HG02973 (cell line): ENCODE data around the gene VPS11.
A peak's percentile ranks its signal among the peaks of the same experiment; 100 is the strongest.
"Not testable (repeated sequence)": the region's sequence is repeated elsewhere in the genome, so short reads cannot be mapped to it uniquely, and the experiment has no call there.

Experiments
- ATAC-seq: cut with Tn5 transposase; IDR thresholded peaks from one replicate; pipeline ENCODE4 v1.9.1; 2021; ENCODE audit warnings: moderate library complexity; ENCODE audit not compliant: unreplicated experiment

Gene VPS11

DNA sequence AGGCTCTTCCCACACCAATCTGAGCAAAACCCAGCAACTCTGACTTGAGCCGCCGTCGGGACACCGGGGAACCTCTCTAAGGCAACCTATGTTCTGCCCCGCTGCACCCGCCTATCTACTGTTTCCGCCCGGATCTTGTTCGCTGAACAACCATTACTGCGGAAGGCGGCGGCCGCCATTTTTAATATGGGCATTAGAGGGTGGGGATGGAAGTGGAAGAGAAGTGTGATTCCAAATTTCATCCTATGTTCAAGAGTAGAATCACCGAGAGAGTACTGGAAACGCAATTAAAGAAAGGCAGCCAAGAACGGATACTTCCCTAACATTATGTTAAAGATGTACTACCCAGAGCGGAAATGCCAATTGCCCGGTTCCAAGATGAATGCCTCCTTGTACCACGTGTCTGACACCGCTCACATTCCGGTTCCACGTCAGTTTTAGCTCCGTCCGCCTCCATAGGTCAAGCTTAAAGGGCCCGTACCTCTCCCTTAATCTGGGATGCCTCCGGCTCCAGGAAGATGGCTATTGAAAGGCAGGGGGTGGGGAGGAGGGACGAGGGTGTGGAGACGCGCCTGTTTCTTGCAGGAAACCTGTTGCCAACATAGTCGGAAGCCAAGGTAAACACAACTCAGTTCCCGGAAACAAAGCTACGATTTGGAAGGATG, 34.3 kb downstream of the VPS11 start, which contains the start of gene DPAGT1:
TSS of gene DPAGT1 (minus strand) at position 95 of the 665 bp plus-strand sequence. CDS start 198 bp downstream, outside the sequence.
- ATAC-seq, result peak; percentile 63

DNA sequence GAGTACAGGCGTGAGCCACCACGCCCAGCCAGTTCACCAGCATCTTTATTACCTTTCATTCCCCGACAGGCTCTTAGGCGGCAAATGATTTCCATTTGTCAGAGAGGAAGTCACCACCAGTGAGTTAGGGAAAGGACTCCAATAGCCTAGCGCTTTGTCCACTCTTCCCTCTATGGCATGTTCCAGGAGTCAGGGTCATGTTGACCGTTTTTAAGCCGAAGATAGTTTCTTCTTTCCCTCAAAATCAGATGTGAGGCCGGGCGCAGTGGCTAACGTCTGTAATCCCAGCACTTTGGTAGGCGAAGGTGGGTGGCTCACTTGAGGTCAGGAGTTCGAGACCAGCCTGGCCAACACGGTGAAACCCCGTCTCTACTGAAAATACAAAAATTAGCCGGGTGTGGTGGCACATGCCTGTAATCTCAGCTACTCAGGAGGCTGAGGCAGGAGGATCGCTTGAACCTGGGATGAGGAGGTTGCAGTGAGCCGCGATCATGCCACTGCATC, 35.6 kb downstream of the VPS11 start:
- not testable (repeated sequence) for ATAC-seq

DNA sequence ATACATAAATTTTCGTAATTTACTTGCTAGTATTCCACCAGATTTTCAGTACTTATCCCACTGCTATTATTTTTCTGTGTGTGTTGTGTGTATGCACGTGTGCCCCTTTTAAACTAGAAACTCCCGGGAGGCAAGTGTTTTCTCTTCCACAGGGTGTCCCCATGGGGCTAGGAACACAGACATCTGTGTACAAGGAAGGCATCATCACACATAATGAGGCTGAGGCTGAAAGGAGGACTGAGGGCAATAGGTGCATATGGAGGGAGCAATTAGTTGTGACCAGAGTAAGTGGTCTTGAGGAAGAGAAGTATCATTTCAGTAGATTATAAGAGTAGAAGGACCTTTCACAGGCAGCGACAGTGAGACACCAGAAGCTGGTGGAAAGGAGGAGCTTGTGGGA, 36.2 kb downstream of the VPS11 start:
- ATAC-seq, result no peak

DNA sequence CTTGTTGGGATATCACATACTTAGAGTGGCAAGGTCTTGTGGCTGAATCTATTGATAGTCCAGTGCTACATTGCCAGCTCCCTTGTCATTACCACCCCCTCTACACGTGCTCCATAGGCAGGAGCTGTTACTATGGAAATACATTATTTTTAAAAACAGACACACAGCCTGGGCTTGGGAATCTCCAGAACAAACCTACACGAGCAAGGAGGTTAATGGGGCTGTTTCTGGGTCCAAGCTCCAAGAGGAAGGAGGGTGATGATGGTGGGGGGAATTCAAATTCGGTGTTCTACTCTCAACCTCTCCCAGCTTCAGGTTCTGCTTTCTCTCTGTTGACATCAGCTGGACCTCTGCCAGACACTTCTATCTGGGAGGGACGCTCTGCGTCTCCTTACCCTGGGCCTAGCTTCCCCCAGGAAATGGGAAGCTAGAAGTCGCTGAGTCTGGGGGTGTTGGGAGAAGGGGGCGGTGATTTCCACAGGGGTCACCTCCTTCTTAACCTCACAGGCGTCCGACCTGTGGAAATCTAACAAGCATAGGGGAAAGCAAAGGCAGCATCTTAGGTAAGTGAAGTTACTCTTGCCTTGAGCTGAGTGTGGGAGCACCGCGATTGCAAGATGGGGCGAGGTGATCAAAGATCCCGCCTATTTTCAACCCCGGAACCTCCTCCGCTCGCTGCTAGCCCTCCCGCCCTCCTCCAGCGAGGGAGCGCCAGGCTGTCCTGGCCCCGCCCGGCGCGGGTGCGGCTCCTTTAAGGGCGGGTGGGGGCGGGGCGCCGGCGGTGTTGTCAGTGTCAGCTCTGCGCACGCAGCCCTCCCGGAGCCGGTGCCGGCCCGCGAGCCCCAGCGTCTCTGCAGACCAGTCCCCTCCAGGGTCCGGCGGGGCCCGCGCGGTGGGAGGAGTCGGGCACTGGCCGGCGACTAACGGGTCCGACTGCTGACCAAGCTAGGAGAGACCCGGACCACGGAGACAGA, 39.2 kb downstream of the VPS11 start, which contains the start of gene C2CD2L:
TSS of gene C2CD2L (plus strand) at position 781 of the 974 bp plus-strand sequence. CDS start 398 bp downstream, outside the sequence.
- peak; percentile 58 for ATAC-seq

DNA sequence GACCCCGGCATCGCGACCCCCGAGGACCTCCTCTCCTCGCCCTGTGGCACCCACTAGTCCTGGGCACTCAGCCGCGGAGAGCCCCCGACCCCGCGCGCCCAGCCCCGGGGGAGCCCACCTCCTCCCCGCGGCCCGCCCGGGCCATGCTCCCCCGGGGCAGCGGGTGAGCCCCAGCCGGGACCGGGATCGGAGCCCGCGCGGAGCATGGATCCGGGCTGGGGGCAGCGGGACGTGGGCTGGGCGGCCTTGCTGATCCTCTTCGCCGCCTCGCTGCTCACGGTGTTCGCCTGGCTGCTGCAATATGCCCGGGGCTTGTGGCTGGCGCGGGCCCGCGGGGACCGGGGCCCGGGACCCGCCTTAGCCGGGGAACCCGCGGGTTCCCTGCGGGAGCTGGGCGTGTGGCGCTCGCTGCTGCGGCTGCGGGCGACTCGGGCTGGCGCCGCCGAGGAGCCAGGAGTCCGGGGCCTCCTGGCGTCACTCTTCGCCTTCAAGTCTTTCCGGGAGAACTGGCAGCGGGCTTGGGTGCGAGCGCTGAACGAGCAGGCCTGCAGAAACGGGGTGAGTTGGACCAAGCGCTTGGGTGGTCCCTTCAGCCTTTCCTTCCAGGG, 40.0 kb downstream of the VPS11 start:
- peak; percentile 23 for ATAC-seq

DNA sequence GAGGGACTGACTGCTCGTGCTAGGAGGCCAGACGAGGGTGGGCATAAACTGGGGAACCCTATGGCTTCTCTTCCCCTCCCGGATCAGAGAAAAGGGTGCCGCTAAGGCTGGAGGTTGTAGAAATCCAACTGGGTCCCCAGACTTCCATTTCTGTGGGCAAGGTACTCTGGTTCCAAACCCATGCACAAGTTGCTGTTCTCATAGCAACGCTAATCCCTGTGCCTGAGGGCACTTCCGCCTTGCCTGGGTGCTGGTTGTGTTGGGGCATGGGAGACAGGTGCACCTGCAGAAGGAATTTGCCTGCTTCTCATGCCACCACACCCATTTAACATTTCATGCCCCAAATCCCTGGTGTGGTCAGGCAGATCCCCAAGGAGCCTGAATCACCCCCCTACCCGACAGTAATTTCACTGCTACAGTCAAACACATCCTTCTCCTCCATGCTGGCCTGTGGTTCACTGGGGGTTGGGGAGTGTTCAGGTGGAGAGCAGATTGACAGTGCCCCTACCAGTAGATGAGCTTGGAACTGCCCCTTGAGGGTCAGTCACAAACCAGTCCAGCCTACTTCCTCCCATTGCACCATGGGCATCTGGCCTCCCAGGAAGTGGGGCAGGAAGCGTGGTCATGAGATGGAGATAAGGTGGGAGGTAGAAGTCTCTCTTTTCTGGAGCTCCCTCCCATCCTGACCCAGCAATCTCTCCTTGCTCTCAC, 40.7 kb downstream of the VPS11 start:
- ATAC-seq, result no peak

DNA sequence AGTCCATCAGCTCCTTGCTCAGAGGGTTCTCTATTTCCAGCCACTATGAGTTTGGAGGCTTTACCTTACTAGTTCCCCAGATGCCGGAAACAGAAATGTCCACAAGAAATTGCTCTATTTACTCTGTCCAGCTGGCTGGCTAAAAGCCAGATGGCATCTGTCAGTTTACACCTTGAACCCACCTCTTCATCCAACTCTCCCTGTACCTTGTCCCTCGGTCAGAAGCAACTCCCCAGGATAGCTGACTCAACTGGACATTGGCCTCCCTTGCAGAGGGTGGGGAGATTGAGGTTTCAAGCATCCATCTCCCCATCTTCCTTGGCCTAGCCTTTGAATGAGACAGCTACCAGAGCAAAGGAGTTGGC, 41.2 kb downstream of the VPS11 start:
- no peak for ATAC-seq

DNA sequence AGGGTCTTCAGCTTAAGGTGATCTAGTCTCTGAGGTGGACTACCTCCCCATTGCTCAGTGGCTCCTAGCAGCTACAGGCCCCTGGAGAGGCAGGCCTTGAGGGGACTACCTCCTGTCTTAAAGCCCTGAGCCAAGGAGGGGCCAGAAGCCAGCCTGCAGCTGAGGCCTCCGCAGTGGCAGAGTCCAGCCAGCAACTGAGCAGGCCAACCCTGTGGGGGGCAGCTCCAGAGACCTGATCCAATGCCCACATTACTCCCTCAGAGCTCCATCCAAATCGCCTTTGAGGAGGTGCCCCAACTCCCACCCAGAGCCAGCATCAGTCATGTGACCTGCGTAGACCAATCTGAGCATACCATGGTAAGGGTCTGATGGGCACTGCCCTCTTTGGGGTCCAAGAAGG, 42.2 kb downstream of the VPS11 start:
- no peak for ATAC-seq

DNA sequence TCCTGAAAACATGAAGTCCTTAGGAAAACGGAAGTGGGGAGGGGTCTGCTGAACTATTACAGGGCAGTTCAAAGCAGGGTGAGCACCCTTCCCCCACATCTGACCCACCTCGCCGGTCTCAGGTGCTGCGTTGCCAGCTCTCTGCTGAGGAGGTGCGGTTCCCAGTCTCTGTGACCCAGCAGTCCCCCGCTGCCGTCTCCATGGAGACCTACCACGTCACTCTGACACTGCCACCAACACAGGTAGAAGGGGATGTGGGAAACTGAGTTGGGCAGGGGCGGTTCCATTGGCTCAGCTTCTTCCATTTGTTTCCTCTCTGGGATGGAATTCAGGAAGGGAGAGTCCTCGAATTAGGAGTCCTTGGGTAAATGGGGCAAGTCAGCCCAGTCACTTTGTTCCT, 42.8 kb downstream of the VPS11 start:
- ATAC-seq, result no peak

DNA sequence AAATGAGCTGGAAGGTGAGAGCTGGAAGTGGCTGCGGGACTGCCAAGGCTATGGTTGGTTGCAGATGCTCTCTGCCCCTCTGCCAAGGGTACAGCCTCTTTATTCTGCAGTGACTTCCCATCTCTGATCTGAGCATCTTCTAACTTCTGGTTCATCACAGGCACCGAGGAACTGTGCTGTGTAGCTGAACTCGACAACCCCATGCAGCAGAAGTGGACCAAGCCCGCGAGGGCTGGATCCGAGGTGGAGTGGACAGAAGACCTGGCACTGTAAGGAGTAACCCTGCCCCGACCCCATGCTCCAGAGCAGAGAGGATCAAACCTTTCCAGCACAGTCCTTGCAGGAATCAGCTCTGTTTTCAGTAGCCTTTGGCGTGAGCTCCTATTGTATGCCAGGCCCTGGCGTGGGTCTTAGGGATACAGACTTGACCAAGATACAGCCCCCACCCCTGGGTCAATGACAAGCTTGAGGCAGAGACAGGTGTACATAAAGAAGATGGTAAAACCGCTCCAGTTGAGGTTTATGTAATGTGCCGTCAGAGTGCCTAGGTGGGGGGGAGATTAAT, 43.8 kb downstream of the VPS11 start:
- no peak for ATAC-seq

DNA sequence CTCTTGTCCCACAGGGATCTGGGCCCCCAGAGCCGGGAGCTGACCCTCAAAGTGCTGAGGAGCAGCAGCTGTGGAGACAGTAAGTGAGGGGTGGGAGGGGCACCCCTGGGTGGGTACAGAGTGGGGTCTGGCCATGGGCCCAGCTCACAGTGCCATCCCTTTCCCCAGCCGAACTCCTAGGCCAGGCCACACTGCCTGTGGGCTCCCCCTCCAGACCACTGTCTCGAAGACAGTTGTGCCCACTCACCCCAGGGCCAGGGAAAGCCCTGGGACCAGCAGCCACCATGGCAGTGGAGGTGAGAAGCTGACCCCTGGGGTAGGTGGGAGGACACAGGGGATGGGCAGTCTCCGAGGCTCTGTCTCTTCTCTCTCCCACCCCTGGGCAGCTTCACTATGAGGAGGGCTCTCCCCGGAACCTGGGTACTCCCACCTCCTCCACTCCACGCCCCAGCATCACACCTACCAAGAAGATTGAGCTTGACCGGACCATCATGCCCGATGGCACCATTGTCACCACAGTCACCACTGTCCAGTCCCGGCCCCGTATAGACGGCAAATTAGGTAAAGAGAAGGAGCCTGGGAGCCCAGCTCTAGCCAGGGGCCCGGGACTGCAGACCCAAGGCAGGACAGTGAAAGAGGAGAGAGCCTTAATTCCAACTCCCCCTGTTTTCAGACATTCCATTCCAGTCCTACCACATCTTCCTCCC, 44.8 kb downstream of the VPS11 start:
- ATAC-seq, result no peak

DNA sequence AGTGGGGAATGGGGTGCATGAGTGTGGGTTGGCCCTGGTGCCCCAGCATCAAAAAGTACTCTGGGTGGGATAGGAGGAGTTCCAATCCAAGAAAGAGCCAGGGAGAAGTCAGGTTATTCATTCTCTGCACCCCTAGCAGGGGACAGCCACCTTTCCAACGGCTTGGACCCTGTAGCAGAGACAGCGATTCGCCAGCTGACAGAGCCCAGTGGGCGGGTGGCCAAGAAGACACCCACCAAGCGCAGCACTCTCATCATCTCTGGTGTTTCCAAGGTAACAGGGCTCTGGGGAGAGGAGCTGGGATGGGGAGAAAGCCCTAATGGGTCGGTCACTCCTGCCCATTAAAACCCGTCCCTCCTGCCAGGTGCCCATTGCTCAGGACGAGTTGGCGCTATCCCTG, 46.1 kb downstream of the VPS11 start:
- ATAC-seq, result no peak

DNA sequence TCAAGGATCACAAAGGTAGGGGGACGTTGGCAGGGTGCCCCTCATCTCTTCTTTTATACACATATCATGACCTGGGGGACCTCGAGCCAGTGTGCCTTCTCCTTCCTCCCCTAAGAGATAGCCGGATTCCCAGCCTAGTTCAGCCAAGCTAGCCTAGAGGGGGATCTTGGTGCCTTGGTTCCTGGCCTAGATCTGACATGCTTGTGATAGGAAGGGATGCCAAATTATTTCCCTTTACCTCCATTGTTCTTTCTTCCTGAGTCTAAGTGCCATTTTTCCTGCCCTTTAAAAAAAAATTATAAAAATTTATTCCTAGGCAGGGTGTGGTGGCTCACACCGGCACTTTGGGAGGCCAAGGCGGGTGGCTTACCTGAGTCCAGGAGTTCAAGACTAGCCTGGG, 46.7 kb downstream of the VPS11 start:
- ATAC-seq, result no peak

DNA sequence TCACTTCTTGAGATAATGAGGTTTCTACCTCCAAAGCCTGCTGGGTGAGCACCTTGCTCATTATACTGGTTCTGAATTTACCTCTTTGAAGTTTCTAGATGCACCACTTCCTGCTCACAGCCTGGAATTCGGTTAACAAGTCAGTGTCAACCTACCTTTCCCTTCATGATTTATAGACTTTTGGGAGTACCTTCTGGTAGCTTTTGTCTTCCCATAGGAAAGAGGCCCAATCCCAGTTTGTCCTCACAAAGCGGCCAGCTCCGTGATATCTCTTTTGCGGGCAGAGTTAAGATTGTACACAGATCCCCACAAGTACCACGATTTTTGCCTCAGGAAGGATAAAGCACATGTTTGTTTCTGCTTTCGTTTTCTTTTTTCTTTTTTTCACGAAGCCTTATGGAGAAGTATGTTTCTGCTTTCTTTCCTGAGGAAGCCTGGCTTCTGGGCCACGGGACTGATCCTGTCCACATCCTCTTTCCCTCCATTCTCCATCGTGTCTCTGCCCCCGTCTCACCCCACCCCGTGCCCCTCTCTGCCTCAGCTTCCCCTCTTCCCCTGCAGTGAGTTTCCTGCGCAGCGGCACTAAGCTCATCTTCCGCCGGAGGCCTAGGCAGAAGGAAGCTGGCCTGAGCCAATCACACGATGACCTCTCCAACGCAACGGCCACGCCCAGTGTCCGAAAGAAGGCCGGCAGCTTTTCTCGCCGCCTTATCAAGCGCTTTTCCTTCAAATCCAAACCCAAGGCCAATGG, 48.0 kb downstream of the VPS11 start:
- no peak for ATAC-seq

DNA sequence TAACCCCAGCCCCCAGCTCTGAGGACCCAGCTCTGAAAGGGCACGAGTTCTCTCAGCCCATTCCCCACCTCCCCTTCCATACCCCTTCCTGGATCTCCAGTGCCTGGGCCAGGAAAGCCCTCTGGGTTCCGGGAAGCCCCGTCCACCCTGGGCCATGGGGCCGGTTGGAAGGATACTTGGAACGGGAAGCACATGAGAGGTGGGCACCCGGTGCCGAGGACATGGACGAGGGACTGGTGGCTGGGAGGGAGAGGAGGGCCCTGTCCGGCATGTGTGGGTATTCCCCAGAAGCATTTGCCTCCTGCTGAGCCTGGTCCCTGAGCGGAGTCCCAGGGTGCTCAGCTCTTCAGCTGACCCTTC, 48.6 kb downstream of the VPS11 start:
- ATAC-seq, result no peak

DNA sequence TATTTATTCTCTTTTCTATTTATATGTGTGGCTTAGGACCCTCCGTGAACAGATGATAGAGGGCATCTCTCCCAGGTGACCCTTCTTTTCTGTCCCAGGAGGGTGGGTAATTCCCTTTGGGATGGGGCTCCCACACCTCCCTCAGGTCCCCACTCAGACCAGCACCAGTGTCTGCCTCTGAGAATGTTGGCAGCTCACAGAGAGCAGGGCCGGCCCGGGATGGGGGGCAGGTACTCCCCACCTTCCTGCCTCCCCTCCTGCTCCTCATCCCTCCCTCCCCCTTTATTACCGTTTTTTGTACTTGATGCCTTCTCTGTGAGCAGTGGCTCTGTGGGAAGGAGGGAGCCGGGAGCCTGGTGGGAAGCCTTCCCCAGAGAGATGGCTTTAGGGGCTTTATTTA, 49.0 kb downstream of the VPS11 start:
- no peak for ATAC-seq

DNA sequence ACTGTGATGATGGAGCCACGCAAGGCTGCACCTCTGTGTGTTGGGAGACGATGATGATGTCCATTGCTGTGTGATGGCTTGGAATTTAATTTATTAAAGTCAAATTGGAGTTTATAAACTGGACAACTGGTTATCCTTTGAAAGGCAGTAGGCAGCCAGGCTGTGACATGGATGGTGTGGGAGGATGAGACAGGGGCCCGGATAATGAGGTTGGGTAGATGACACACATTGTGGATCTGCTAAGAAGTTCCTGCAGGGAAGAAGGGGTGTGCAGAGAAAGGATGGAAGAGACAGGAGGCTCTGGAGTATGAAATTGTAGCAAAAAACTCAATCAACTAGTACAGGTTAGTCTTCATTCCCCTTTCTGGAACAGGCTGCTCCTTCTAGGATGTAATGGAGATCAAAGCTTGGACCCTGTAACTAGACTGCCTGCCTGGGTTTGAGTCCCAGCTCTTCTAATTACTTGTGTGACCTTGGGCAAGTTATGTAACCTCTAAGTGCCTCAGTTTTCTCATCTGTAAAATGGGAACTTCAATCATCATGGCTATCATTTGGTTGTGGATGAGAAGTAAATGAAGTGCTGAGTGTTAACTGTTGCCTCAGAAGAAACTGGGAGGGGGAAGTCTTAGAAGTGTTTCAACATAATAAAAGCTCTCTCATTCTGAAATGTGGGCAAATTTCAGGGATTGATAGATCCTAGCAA, 49.5 kb downstream of the VPS11 start:
- no peak for ATAC-seq

DNA sequence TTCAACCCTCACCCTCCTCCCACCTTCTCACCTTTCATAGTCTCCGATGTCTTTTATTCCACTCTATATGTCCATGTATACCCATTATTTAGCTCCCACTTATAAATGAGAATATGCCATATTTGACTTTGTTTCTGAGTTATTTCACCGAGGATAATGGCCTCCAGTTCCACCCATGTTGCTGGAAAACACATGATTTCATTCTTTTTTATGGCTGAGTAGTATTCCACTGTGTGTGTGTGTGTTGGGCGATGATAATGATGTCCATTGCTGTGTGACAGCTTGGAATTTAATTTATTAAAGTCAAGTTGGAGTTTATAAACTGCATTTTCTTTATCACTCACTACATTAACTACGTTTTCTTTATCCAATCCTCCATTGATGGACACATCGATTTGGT, 50.6 kb downstream of the VPS11 start:
- no peak for ATAC-seq

DNA sequence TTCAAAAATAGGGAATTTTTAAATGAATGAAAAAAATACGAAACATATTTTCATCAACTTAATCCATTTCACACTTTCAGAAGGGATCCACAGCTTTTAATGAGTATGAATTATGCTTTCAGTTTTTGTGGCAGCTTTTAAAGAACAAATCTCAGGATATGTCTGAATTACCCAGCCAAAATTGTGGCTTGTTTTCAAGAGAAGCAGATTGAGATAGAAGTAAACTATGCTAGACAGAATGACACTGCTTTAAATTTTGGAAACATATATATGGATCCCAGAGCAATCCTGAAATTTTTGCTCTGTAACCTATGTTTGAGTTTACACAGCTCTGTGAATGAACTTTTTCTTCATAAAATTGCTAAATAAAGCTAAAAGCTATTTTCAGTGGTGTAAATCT, 51.3 kb downstream of the VPS11 start:
- no peak for ATAC-seq
